ENCODE data around the gene HAPLN3.
"Not testable (repeated sequence)": the region's sequence is repeated elsewhere in the genome, so short reads cannot be mapped to it uniquely, and the experiment has no call there.

The HAPLN3 gene

DNA sequence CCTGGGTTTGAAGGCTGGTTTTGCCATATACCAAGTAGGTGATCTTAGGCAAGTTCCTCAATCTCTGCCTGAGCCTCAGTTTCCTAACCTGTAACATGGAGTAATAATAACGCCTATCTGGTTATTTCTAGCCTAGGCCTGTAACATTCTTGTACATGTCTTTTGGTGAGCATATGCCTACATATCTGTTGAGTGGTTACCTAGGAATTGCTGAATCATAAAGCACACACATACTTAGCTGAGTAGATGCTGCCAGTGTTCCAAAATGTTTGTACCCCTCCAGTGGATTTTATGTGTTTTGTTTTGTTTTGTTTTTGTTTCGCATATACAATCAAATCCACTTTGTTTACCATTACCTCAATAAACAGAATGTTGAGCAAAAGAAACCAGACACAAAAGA is 35.2 kb upstream of the HAPLN3 start:
- Histone ChIP-seq H3K9me3 (replicated peaks; ENCODE audit: insufficient read depth, low read length) (no peaks in the 10 kb centered on the region), H3F3A (ENCODE audit: insufficient read depth, low read length) (no peaks in the 10 kb centered on the region), H3K27me3 (replicated peaks; ENCODE audit: insufficient read depth, low read length) (no peaks in the 10 kb centered on the region), H3K27ac (ENCODE audit: low read length) (no peak overlapping the region), H3K4me3 (ENCODE audit: low read length) (no peak overlapping the region), H3K4me1 (ENCODE audit: low read length) (no peaks in the 10 kb centered on the region), H3K4me2 (ENCODE audit: low read depth, low read length) (no peak overlapping the region), H3K36me3 (replicated peaks; ENCODE audit: insufficient read depth, low read length) (no peaks in the 10 kb centered on the region), H3K9me2 (replicated peaks; ENCODE audit: insufficient read depth, low read length) (no peaks in the 10 kb centered on the region), H2AFZ (ENCODE audit: low read length) (no peak overlapping the region), H3K79me2 (ENCODE audit: low read length) (no peaks in the 10 kb centered on the region), H3K9ac (ENCODE audit: low read length) (no peak overlapping the region), H4K20me1 (ENCODE audit: insufficient read depth, low read length) (no peaks in the 10 kb centered on the region)
- TF ChIP-seq EZH2 (optimal IDR thresholded peaks at IDR 0.05; ENCODE audit: low read depth, low read length) = no peak
- no peak for TF ChIP-seq EZH2phosphoT487 (IDR thresholded peaks at IDR 0.05; ENCODE audit: low read length)
- TF ChIP-seq, protein P1, sequence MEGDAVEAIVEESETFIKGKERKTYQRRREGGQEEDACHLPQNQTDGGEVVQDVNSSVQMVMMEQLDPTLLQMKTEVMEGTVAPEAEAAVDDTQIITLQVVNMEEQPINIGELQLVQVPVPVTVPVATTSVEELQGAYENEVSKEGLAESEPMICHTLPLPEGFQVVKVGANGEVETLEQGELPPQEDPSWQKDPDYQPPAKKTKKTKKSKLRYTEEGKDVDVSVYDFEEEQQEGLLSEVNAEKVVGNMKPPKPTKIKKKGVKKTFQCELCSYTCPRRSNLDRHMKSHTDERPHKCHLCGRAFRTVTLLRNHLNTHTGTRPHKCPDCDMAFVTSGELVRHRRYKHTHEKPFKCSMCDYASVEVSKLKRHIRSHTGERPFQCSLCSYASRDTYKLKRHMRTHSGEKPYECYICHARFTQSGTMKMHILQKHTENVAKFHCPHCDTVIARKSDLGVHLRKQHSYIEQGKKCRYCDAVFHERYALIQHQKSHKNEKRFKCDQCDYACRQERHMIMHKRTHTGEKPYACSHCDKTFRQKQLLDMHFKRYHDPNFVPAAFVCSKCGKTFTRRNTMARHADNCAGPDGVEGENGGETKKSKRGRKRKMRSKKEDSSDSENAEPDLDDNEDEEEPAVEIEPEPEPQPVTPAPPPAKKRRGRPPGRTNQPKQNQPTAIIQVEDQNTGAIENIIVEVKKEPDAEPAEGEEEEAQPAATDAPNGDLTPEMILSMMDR (IDR thresholded peaks at IDR 0.05; ENCODE audit: low read length) = no peak
- DNase-seq = no peak

DNA sequence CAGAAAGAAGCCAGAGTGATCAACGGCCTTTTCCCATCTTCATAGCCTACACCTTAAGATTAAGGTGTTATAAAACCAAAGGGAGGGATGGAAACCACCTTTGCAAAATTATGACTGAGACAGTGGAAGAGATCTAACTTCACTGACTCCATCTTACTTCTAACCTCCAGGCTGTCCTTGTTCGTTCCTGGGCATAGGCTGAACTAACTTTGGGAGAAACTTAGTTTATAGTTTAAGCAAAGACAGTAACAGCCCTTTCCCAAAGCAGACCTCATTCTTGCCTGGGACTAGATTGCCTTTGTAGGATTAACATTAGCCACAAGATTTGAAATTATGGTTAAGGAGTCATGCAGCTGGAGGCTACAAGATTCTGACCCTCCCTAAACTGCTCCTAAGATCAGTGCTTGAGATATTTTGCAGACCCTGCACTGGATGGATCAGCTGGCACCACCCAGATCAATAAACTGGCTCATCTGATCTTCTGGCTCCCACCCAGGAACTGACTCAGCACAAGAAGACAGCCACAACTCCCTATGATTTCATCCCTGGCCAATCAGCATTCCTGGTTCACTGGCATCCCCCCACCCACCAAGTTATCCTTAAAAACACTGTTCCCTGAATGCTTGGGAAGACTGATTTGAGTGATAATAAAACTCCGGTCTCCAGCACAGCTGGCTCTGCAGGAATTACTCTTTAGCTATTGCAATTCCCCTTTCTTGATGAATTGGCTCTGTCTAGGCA is 34.2 kb upstream of the HAPLN3 start:
- not testable (repeated sequence) for H2AFZ ChIP-seq (ENCODE audit: low read length); H3F3A ChIP-seq (ENCODE audit: insufficient read depth, low read length); H3K9ac ChIP-seq (ENCODE audit: low read length); H3K79me2 ChIP-seq (ENCODE audit: low read length); H3K9me2 ChIP-seq (replicated peaks; ENCODE audit: insufficient read depth, low read length); H3K9me3 ChIP-seq (replicated peaks; ENCODE audit: insufficient read depth, low read length); H3K4me2 ChIP-seq (ENCODE audit: low read depth, low read length); H4K20me1 ChIP-seq (ENCODE audit: insufficient read depth, low read length); H3K27ac ChIP-seq (ENCODE audit: low read length); H3K4me1 ChIP-seq (ENCODE audit: low read length); DNase-seq; H3K4me3 ChIP-seq (ENCODE audit: low read length); H3K27me3 ChIP-seq (replicated peaks; ENCODE audit: insufficient read depth, low read length); H3K36me3 ChIP-seq (replicated peaks; ENCODE audit: insufficient read depth, low read length)

DNA sequence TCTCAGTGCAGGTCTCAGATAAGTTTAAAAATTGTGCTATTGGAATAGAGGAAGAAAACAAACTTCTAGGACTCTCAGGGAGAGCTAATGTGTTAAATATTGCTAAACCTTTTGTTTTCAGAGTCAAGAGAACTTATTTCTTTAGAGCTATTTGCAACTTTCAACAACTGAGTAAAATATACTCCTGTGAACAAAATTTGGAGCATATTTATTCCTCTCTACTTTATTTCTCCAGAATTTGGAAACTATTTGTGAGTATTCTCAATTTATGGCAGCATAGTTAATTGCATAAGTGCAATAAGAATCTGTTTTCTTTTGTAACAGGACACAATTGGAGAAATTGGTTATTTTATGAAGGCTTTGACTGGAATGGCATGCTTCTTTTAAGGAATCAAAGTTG is 32.8 kb upstream of the HAPLN3 start:
- H3K27ac ChIP-seq (ENCODE audit: low read length); H3K79me2 ChIP-seq (ENCODE audit: low read length); H3K27me3 ChIP-seq (replicated peaks; ENCODE audit: insufficient read depth, low read length); H3K36me3 ChIP-seq (replicated peaks; ENCODE audit: insufficient read depth, low read length); H2AFZ ChIP-seq (ENCODE audit: low read length); H3K4me2 ChIP-seq (ENCODE audit: low read depth, low read length); H3K4me3 ChIP-seq (ENCODE audit: low read length); H3K4me1 ChIP-seq (ENCODE audit: low read length); H3K9me2 ChIP-seq (replicated peaks; ENCODE audit: insufficient read depth, low read length); DNase-seq; H4K20me1 ChIP-seq (ENCODE audit: insufficient read depth, low read length); H3K9ac ChIP-seq (ENCODE audit: low read length); H3F3A ChIP-seq (ENCODE audit: insufficient read depth, low read length); H3K9me3 ChIP-seq (replicated peaks; ENCODE audit: insufficient read depth, low read length): not testable (repeated sequence)

DNA sequence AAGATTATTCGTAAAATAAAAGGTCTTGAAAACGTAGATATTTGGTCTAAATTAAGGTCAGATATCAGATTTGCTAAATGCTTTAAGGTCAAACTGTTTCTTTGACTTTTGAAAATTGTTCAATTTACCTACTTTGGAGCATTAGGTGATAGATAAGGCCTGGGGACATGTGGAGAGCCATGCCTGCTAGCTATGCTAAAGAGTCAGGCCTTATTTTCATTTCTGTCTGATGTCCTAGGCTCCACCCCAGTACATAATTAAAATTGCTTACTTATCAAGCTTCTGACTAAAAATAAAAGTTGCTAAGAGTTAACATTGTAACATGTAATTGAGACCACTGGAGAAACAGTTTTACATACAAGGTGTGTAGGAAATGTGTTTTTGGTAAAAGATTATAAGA is 30.3 kb upstream of the HAPLN3 start:
- H3K79me2 ChIP-seq (ENCODE audit: low read length); H3K9ac ChIP-seq (ENCODE audit: low read length); H3K9me3 ChIP-seq (replicated peaks; ENCODE audit: insufficient read depth, low read length); H3K27me3 ChIP-seq (replicated peaks; ENCODE audit: insufficient read depth, low read length); H2AFZ ChIP-seq (ENCODE audit: low read length); H3K4me1 ChIP-seq (ENCODE audit: low read length); H3K9me2 ChIP-seq (replicated peaks; ENCODE audit: insufficient read depth, low read length); H4K20me1 ChIP-seq (ENCODE audit: insufficient read depth, low read length); H3K36me3 ChIP-seq (replicated peaks; ENCODE audit: insufficient read depth, low read length); H3K4me2 ChIP-seq (ENCODE audit: low read depth, low read length); H3K27ac ChIP-seq (ENCODE audit: low read length); DNase-seq; H3K4me3 ChIP-seq (ENCODE audit: low read length); H3F3A ChIP-seq (ENCODE audit: insufficient read depth, low read length): not testable (repeated sequence)

DNA sequence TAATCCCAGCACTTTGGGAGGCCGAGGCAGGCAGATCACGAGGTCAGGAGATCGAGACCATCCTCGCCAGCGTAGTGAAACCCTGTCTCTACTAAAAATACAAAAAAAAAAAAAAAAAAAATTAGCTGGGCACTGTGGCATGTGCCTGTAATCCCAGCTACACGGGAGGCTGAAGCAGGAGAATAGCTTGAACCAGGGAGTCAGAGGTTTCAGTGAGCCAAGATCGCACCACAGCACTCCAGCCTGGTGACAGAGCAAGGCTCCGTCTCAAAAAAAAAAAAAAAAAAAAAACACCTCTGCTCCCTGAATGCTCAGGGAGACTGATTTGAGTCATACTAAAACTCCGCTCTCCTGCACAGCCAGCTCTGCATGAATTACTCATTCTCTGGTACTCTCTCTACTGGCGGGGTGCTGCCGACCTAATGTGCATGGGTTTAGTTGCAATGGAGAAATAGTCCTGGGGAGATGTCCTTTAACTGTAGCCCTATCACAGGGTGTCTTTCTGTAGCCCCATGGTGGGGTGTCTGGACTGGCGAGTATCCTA is 25.6 kb upstream of the HAPLN3 start:
- not testable (repeated sequence) for H3F3A ChIP-seq (ENCODE audit: insufficient read depth, low read length); H3K27me3 ChIP-seq (replicated peaks; ENCODE audit: insufficient read depth, low read length); H3K4me3 ChIP-seq (ENCODE audit: low read length); H3K4me2 ChIP-seq (ENCODE audit: low read depth, low read length); H3K36me3 ChIP-seq (replicated peaks; ENCODE audit: insufficient read depth, low read length); H3K9me2 ChIP-seq (replicated peaks; ENCODE audit: insufficient read depth, low read length); H2AFZ ChIP-seq (ENCODE audit: low read length); H3K27ac ChIP-seq (ENCODE audit: low read length); H4K20me1 ChIP-seq (ENCODE audit: insufficient read depth, low read length); H3K4me1 ChIP-seq (ENCODE audit: low read length); H3K79me2 ChIP-seq (ENCODE audit: low read length); H3K9me3 ChIP-seq (replicated peaks; ENCODE audit: insufficient read depth, low read length); H3K9ac ChIP-seq (ENCODE audit: low read length); DNase-seq

Measured in MM.1S (cell line).